Measurements from ENCODE around the gene FBXL20.
"Not testable (repeated sequence)": the region's sequence is repeated elsewhere in the genome, so short reads cannot be mapped to it uniquely, and the experiment has no call there.

The FBXL20 gene

DNA sequence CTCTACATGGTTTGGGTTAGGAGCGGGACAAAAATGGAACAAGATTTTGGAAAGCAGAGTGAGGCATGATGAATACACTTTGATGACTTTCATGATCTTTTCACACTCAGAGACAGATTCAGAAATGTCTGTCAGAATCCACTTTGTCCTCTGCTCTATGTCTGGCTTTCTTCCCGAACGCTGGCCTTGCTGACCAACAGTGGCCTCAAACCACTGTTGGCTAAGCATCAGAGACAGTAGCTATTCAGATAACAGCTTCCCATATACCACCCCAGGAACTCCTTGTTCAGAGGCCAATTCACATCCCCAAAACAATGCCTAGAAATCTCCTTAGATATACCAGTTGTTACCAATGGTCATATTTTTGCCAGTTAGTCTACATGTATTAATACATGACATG lies 40.9 kb downstream of the FBXL20 start:
- DNase-seq (no peak), ATAC-seq (replicated peaks) (no peak)
- H3K27me3 Mint-ChIP-seq = no peaks in the 10 kb centered on the region
- H3K9me3 Mint-ChIP-seq = no peaks in the 10 kb centered on the region
- H3K4me1 Mint-ChIP-seq = peaks cover 6 to 28% of the 10 kb centered on the region in 2 donors
- H3K27ac Mint-ChIP-seq = no peak overlapping the region
- peaks cover 0 to 4% of the 10 kb centered on the region in 2 donors for H3K36me3 Mint-ChIP-seq
- no peak overlapping the region for H3K4me3 Mint-ChIP-seq

DNA sequence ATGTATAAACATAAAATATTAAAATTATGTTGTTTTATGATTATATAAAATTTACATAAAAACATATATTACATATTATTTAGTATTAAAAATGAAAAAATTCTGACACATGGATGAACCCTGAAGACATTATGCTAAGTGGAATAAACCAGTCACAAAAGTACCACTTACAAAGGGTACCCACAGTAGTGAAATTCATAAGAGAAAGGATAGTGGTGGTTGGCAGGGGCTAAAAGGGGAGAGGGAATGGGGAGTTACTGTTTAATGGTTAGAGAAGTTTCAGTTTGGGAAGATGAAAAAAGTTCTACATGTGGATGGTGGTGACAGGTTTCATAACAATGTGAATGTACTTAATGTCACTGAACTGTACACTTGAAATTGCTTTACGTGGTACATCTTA lies 41.4 kb downstream of the FBXL20 start:
- ATAC-seq (replicated peaks) = no peak
- no peaks in the 10 kb centered on the region for H3K27me3 Mint-ChIP-seq

DNA sequence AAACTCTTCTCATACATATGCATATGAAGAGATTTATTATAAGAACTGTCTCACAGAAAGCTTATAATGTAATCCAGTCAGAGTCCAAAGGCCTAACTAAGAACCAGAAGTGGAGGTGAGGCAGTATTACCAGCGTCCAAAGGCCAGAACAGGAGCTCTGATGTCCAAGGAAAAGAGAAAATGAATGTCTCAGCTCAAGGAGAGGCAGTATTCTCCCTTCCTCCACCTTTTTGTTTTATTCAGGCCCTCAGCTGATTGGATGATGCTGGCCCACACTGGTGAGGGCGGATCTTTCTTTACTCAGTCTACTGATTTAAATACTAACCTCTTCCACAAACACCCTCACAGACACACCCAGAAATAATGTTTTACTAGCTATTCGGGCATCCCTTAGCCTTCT lies 43.4 kb downstream of the FBXL20 start:
- no peak overlapping the region for H3K27ac Mint-ChIP-seq
- H3K36me3 Mint-ChIP-seq = peaks cover 0 to 4% of the 10 kb centered on the region in 2 donors
- ATAC-seq (replicated peaks) (no peak), DNase-seq (no peak)
- no peaks in the 10 kb centered on the region for H3K9me3 Mint-ChIP-seq
- no peak overlapping the region for H3K4me3 Mint-ChIP-seq
- H3K4me1 Mint-ChIP-seq = peaks cover 6 to 17% of the 10 kb centered on the region in 2 donors
- H3K27me3 Mint-ChIP-seq = no peaks in the 10 kb centered on the region

More for the DNA sequence above, 41.4 kb downstream of the FBXL20 start:
- peaks cover 0 to 4% of the 10 kb centered on the region in 2 donors for H3K36me3 Mint-ChIP-seq
- peaks cover 6 to 23% of the 10 kb centered on the region in 2 donors for H3K4me1 Mint-ChIP-seq
- no peaks in the 10 kb centered on the region for H3K9me3 Mint-ChIP-seq
- no peak overlapping the region for H3K27ac Mint-ChIP-seq
- DNase-seq = no peak
- H3K4me3 Mint-ChIP-seq = no peak overlapping the region

DNA sequence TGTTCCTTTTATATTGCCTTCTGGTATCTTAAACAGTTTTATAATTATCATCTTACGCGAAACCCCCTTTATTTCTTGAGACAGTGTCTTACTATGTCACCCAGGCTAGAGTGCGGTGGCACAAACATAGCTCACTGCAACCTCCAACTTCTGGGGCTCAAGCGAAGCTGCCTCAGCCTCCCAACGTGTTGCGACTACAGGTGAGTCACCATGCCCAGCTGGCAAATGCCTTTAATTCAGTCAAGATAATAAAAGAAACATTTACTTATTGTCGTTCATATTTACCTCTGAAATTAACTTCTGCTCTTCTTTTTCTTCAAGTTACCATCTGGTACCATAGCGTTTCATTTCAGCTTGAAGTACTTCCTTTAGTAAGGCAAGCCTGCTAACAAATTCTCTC lies 43.9 kb downstream of the FBXL20 start:
- no peak for ATAC-seq (replicated peaks)
- no peak for DNase-seq
- peaks cover 0 to 4% of the 10 kb centered on the region in 2 donors for H3K36me3 Mint-ChIP-seq
- peaks cover 6 to 17% of the 10 kb centered on the region in 2 donors for H3K4me1 Mint-ChIP-seq
- H3K27ac Mint-ChIP-seq = no peak overlapping the region
- H3K27me3 Mint-ChIP-seq = no peaks in the 10 kb centered on the region
- no peak overlapping the region for H3K4me3 Mint-ChIP-seq
- no peaks in the 10 kb centered on the region for H3K9me3 Mint-ChIP-seq

DNA sequence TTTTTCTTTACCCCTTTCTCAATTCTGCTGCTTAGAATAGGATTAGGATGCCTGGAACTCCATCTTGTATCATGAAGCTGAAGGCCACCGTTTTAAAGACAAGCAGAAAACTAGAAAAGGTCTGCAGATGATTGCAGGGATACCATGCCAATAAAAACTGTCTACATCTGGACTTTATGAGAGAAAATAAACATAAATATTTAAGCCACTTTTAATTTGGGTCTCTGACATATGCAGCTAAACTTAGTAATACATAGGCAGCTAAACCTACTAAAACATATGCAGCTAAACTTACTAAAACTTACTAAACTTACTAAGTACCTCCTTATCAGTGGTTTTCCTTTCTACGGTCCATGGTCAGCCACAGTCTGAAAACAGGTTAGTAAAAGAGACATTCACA lies 48.4 kb downstream of the FBXL20 start:
- Mint-ChIP-seq H3K9me3 (no peaks in the 10 kb centered on the region), H3K4me3 (no peak overlapping the region), H3K36me3 (peaks cover 0 to 4% of the 10 kb centered on the region in 2 donors), H3K4me1 (no peaks in the 10 kb centered on the region), H3K27ac (no peak overlapping the region), H3K27me3 (no peaks in the 10 kb centered on the region)
- DNase-seq = no peak
- ATAC-seq (replicated peaks) = no peak

DNA sequence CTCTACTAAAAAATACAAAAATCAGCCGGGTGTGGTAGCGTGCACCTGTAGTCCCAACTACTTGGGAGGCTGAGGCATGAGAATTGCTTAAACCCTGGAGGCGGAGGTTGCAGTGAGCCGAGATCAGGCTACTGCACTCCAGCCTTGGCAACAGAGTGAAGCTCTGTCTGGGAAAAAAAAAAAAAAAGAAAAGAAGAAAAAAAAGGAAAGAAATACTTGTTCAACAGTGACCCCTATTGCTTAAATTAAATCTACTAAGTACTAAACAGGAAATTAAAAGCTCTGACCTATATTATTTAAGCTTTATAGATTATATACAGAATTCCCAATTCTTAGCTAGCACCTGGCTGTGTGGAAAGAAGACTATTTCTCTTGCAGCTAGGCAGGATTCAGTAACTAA lies 48.9 kb downstream of the FBXL20 start:
- no peak for DNase-seq
- H3K4me3 Mint-ChIP-seq = no peak overlapping the region
- H3K27me3 Mint-ChIP-seq = no peaks in the 10 kb centered on the region
- H3K4me1 Mint-ChIP-seq = no peaks in the 10 kb centered on the region
- no peak overlapping the region for H3K27ac Mint-ChIP-seq
- H3K36me3 Mint-ChIP-seq = peaks cover 1 to 3% of the 10 kb centered on the region in 2 donors
- H3K9me3 Mint-ChIP-seq = no peaks in the 10 kb centered on the region
- no peak for ATAC-seq (replicated peaks)

DNA sequence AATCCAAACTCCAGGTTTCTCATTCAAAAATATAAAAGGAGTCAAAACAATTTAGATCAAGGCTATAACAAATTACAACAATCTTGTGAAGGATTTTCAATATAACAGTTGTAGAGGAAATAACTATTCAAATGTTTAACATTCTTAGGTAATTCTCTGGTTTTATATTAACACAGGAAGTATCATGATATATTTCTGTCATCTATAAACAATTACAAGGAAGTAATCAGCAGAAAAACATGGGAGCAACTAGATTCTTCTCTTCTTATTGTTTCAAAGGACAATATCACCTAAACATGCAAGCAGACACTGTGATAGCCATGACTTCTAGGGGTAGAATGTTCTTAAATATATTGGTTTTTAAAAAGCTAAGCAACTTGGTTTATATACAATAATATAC lies 49.9 kb downstream of the FBXL20 start:
- H3K27ac Mint-ChIP-seq = no peak overlapping the region
- no peaks in the 10 kb centered on the region for H3K4me1 Mint-ChIP-seq

DNA sequence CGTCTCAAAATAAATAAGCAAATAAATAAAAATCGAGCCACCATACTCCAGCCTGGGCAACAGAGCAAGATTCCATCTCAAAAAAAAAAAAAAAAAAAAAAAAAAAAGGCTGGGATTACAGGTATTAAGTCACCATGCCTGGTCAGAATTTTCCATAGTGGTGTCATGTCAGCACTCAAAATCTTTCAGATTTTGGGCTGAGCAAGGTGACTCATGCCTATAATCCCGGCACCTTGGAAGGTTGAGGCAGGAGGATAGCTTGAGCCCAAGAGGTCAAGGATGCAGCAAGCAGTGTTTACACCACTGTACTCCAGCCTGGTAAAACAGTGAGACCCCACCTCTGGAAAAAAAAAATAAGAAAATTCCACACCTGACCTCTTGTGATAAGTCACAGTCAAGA lies 52.2 kb downstream of the FBXL20 start:
- Mint-ChIP-seq H3K9me3 (no peaks in the 10 kb centered on the region), H3K36me3 (peaks cover 0 to 3% of the 10 kb centered on the region in 2 donors), H3K4me3 (no peak overlapping the region), H3K4me1 (peaks cover 0 to 6% of the 10 kb centered on the region in 2 donors), H3K27me3 (no peaks in the 10 kb centered on the region), H3K27ac (no peak overlapping the region)
- DNase-seq = no peak
- ATAC-seq (replicated peaks) = no peak

More for the DNA sequence above, 49.9 kb downstream of the FBXL20 start:
- peaks cover 0 to 3% of the 10 kb centered on the region in 2 donors for H3K36me3 Mint-ChIP-seq
- no peaks in the 10 kb centered on the region for H3K9me3 Mint-ChIP-seq
- DNase-seq (no peak), ATAC-seq (replicated peaks) (no peak)
- H3K27me3 Mint-ChIP-seq = no peaks in the 10 kb centered on the region
- no peak overlapping the region for H3K4me3 Mint-ChIP-seq

DNA sequence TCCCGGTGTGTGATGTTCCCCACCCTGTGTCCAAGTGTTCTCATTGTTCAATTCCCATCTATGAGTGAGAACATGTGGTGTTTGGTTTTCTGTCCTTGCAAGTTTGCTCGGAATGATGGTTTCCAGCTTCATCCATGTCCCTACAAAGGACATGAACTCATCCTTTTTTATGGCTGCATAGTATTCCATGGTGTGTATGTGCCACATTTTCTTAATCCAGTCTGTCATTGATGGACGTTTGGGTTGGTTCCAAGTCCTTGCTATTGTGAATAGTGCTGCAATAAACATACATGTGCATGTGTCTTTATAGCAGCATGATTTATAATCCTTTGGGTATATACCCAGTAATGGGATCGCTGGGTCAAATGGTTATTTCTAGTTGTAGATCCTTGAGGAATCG lies 54.6 kb downstream of the FBXL20 start:
- H3K4me1 Mint-ChIP-seq; H3K4me3 Mint-ChIP-seq; DNase-seq; H3K9me3 Mint-ChIP-seq; H3K27ac Mint-ChIP-seq; H3K27me3 Mint-ChIP-seq; H3K36me3 Mint-ChIP-seq; ATAC-seq (replicated peaks): not testable (repeated sequence)

DNA sequence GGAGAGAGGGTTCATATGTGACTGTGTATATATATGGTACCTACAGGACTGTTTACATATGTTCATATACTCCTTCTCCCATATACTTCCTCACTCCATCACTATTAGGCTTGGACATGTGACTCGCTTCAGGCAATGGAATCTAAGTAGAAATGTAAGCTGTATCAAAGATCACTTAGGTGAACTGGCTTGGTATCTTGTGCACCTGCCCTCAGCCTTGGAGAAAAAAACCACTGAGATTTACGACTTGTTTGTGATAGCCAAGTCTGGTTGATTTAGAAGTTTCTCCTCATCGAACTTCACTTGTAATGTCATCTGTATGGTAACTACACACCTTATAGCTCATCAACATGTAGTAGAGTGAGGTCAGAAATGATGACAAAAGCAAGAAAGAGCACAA lies 59.9 kb downstream of the FBXL20 start:
- Mint-ChIP-seq H3K27me3 (no peaks in the 10 kb centered on the region), H3K36me3 (no peaks in the 10 kb centered on the region), H3K9me3 (no peaks in the 10 kb centered on the region), H3K4me3 (no peak overlapping the region), H3K27ac (no peak overlapping the region), H3K4me1 (peaks cover 0 to 12% of the 10 kb centered on the region in 2 donors)
- no peak for DNase-seq
- ATAC-seq (replicated peaks) = no peak

DNA sequence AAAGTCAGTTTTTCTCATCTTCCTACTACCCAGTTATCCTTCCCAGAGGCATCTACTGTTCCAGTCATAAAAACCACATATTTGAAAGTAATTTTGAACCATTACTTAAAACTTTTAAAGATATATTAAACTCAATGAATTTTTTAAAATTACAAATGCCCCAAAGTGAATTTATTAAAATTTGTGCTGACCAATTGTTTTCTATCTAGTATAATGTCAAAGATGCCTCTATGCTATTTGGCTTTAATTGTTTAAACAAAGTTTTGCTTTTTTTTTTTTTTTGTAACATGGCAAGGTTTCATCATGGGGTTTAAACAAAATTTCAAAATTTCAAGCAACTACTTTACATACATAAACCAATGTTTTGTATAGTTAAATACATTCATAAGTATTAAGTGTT lies 60.7 kb downstream of the FBXL20 start:
- Mint-ChIP-seq H3K27me3 (no peaks in the 10 kb centered on the region), H3K27ac (no peak overlapping the region), H3K4me1 (peaks cover 5 to 20% of the 10 kb centered on the region in 2 donors), H3K36me3 (no peaks in the 10 kb centered on the region), H3K9me3 (no peaks in the 10 kb centered on the region), H3K4me3 (no peak overlapping the region)
- ATAC-seq (replicated peaks) = no peak
- no peak for DNase-seq

DNA sequence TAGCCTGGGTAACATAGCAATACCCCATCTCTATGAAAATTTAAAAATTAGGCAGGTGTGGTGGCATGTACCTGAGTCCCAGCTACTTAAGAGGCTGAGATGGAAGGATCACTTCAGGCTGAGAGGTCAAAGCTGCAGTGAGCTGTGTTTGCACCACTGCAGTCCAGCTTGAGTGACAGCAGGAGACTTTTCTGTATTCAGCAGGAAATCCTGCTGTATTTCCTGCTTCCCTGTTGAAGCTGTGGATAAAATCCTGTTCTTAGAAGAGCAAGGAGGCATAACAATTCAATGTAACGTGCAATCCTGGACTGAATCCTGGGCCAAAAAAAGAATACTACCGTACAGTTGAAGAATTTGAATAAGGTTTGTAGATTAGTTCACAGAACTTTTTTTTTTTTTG lies 62.2 kb downstream of the FBXL20 start:
- H3K36me3 Mint-ChIP-seq = no peaks in the 10 kb centered on the region
- no peaks in the 10 kb centered on the region for H3K9me3 Mint-ChIP-seq
- H3K27me3 Mint-ChIP-seq = no peaks in the 10 kb centered on the region
- peaks cover 10 to 25% of the 10 kb centered on the region in 2 donors for H3K4me1 Mint-ChIP-seq
- no peak overlapping the region for H3K4me3 Mint-ChIP-seq
- DNase-seq = no peak
- H3K27ac Mint-ChIP-seq = no peak overlapping the region
- ATAC-seq (replicated peaks) = no peak

DNA sequence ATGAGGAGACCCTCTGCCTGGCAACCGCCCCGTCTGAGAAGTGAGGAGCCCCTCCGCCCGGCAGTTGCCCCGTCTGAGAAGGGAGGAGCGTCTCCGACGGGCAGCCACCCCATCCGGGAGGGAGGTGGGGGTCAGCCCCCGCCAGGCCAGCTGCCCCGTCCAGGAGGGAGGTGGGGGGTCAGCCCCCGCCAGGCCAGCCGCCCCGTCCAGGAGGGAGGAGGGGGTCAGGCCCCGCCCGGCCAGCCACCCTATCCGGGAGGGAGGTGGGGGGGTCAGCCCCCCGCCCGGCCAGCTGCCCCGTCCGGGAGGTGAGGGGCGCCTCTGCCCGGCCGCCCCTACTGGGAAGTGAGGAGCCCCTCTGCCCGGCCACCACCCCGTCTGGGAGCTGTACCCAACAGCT lies 63.8 kb downstream of the FBXL20 start:
- not testable (repeated sequence) for DNase-seq, H3K4me3 Mint-ChIP-seq
- H3K4me1 Mint-ChIP-seq = peaks cover 10 to 25% of the 10 kb centered on the region in 2 donors

DNA sequence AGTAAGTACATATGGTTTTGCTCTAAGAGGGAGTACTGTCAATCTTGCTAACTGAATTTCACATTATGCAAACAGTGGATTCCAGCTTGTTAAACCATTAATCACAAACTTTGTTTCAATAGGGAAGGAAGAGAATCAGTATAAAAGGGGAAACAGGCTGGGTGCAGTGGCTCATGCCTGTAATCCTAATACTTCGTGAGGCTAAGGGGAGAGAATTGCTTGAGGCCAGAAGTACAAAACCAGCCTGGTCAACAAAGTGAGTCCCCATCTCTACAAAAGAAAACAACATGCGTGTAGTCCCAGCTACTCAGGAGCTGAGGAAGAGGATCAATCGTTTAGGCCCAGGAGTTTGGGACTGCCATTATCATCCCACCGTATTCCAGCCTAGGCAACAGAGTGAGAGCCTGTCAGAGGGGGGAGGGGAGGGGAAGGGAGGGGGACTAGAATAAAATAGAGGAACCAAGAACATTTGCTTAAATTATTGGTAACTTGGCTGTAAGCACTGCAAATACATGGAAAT lies 65.7 kb downstream of the FBXL20 start:
- peak; percentile 65 to 71 for ATAC-seq (replicated peaks)
- H3K27ac Mint-ChIP-seq = no peak overlapping the region
- H3K4me1 Mint-ChIP-seq = peaks cover 12 to 25% of the 10 kb centered on the region in 2 donors

More for the DNA sequence above, 63.8 kb downstream of the FBXL20 start:
- not testable (repeated sequence) for H3K27me3 Mint-ChIP-seq; H3K27ac Mint-ChIP-seq; H3K9me3 Mint-ChIP-seq; ATAC-seq (replicated peaks); H3K36me3 Mint-ChIP-seq

DNA sequence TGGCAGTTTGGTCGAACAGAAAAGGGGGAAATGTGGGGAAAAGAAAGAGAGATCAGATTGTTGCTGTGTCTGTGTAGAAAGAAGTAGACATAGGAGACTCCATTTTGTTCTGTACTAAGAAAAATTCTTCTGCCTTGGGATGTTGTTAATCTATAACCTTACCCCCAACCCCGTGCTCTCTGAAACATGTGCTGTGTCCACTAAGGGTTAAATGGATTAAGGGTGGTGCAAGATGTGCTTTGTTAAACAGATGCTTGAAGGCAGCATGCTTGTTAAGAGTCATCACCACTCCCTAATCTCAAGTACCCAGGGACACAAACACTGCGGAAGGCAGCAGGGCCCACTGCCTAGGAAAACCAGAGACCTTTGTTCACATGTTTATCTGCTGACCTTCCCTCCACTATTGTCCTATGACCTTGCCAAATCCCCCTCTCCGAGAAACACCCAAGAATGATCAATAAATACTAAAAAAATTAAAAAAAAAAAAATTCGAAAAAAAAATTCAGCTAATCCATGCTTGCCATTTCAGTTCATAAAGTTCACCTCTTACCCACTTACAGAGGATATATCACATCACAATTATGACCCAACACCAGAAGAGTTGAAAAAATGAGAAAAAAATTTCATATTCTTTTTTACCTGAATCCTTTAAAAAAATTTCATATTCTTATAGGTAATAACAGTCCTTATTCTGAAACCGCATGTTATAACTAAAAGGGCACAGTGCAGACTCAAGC lies 67.2 kb downstream of the FBXL20 start:
- H3K4me3 Mint-ChIP-seq; H3K36me3 Mint-ChIP-seq; ATAC-seq (replicated peaks); H3K27me3 Mint-ChIP-seq; DNase-seq; H3K27ac Mint-ChIP-seq; H3K9me3 Mint-ChIP-seq: not testable (repeated sequence)
- peaks cover 12 to 25% of the 10 kb centered on the region in 2 donors for H3K4me1 Mint-ChIP-seq

More for the DNA sequence above, 65.7 kb downstream of the FBXL20 start:
- Mint-ChIP-seq H3K4me3 (no peak overlapping the region), H3K36me3 (peaks cover 7 to 8% of the 10 kb centered on the region in 2 donors), H3K9me3 (no peaks in the 10 kb centered on the region), H3K27me3 (no peaks in the 10 kb centered on the region)
- DNase-seq = no peak
